Naive thymus-derived CD4-positive, alpha-beta T cell (primary cell): ENCODE measurements around the gene RPL7A. TPM values are rescaled to one million over a fixed set of nuclear protein-coding genes. Genes with fewer than 3 reads are reported as not detected.
"Not testable (repeated sequence)": the region's sequence is repeated elsewhere in the genome, so short reads cannot be mapped to it uniquely, and the experiment has no call there.

Source experiments
- ATAC-seq: fragments of 150-1000 bp; cut with Tn5 transposase; 2 replicates; pipeline ENCODE4 v1.10.0; 2021; ENCODE audit warnings: mild to moderate bottlenecking, moderate library complexity
- CTCF ChIA-PET: fragments of 350-600 bp; sonication (Branson Sonifier 250); formaldehyde crosslinking; loops from one replicate; lab custom pipeline; 2021; ENCODE audit warnings: antibody characterized with exemption; lab: Charles Lee
- POLR2A ChIA-PET: fragments of 350-600 bp; sonication (Branson Sonifier 250); formaldehyde crosslinking; loops from one replicate; lab custom pipeline; 2021; ENCODE audit warnings: antibody characterized with exemption, inconsistent platforms; lab: Charles Lee
- DNase-seq, 9 donors: peaks; one replicate each; pipeline versions ENCODE4 v3.0.0 to v3.0.0-alpha.2; 2020 to 2022; ENCODE audit warnings: mixed read lengths in 1 of 9
- H3K27ac ChIP-seq: one replicate; pipeline ENCODE4 v1.7.0; 2013; ENCODE audit warnings: mild to moderate bottlenecking, low read depth, low read length, moderate library complexity
- H3K27me3 ChIP-seq, 2 donors: one replicate each; pipeline ENCODE4 v1.7.0; 2013; ENCODE audit warnings: low read length in 2 of 2, mild to moderate bottlenecking in 2 of 2, moderate library complexity in 2 of 2; ENCODE audit not compliant: control insufficient read depth in 2 of 2, insufficient read depth in 2 of 2
- H3K36me3 ChIP-seq, 3 experiments: 1 replicate in 2 of 3; 2 replicates in 1 of 3; pipeline ENCODE4 v1.7.0; 2013; ENCODE audit warnings: low read length in 3 of 3, mild to moderate bottlenecking in 3 of 3, moderate library complexity in 1 of 3; ENCODE audit not compliant: insufficient read depth in 3 of 3, control insufficient read depth in 2 of 3
- H3K4me1 ChIP-seq, 2 donors: one replicate each; pipeline ENCODE4 v1.7.0; 2013; ENCODE audit warnings: low read length in 2 of 2, mild to moderate bottlenecking in 2 of 2, moderate library complexity in 1 of 2; ENCODE audit not compliant: control insufficient read depth in 2 of 2, insufficient read depth in 2 of 2
- H3K4me3 ChIP-seq: 2 replicates; pipeline ENCODE4 v1.7.0; 2013; ENCODE audit warnings: mild to moderate bottlenecking, low read length
- H3K9me3 ChIP-seq, 3 experiments: 1 replicate in 2 of 3; 2 replicates in 1 of 3; pipeline ENCODE4 v1.7.0; 2013; ENCODE audit warnings: low read length in 3 of 3; ENCODE audit not compliant: control insufficient read depth in 2 of 3
- H3K27ac Mint-ChIP-seq, 9 donors: one replicate each; pipeline ENCODE4 v1.8.0; 2020 to 2022; ENCODE audit warnings: mixed read lengths in 9 of 9, mild to moderate bottlenecking in 8 of 9, moderate library complexity in 5 of 9, inconsistent platforms in 2 of 9
- H3K27me3 Mint-ChIP-seq, 5 donors: one replicate each; pipeline ENCODE4 v1.8.0; 2021 to 2022; ENCODE audit warnings: mixed read lengths in 5 of 5, mild to moderate bottlenecking in 1 of 5
- H3K36me3 Mint-ChIP-seq, 5 donors: one replicate each; pipeline ENCODE4 v1.8.0; 2020 to 2022; ENCODE audit warnings: mixed read lengths in 5 of 5, mild to moderate bottlenecking in 3 of 5, inconsistent platforms in 1 of 5
- H3K4me1 Mint-ChIP-seq, 7 donors: one replicate each; pipeline ENCODE4 v1.8.0; 2020 to 2022; ENCODE audit warnings: mixed read lengths in 7 of 7, mild to moderate bottlenecking in 3 of 7, inconsistent platforms in 1 of 7
- H3K4me3 Mint-ChIP-seq, 10 donors: one replicate each; pipeline ENCODE4 v1.8.0; 2020 to 2022; ENCODE audit warnings: mild to moderate bottlenecking in 10 of 10, mixed read lengths in 10 of 10, moderate library complexity in 6 of 10, inconsistent platforms in 2 of 10
- H3K9me3 Mint-ChIP-seq, 11 donors: one replicate each; pipeline ENCODE4 v1.8.0; 2020 to 2022; ENCODE audit warnings: mixed read lengths in 11 of 11, mild to moderate bottlenecking in 4 of 11, inconsistent platforms in 1 of 11, moderate library complexity in 1 of 11
- intact Hi-C, 2 donors: fragments of 100-400 bp; cut with micrococcal nuclease; formaldehyde crosslinking; loops; one replicate each; pipeline ENCODE4 v1.15.1; 2023
- polyA plus RNA-seq, 2 donors: library from polyadenylated mRNA; unstranded; fragments of 300-500 nt; fragmentation: Illumina TruSeq; gene quantifications; one replicate each; pipeline ENCODE4 v1.2.3, GENCODE V29; 2021
- total RNA-seq, 6 experiments: library from RNA in 5 of 6; stranded (reverse) in 5 of 6; gene quantifications; 1 replicate in 5 of 6; 2 replicates in 1 of 6; pipeline ENCODE4 v1.2.3 and lab custom pipeline; 2021 to 2026

Gene RPL7A
- 1,000 to 10,000 TPM; 2,002 to 2,815 (median 2,428) TPM for total RNA-seq
- 1,000 to 10,000 TPM; 1,347 to 1,421 TPM for polyA plus RNA-seq
- total RNA-seq (lab: John Stamatoyannopoulos, UW), result 1,318 reads per million, percentile 99 among the genes with 10 or more reads in this experiment

- Mint-ChIP-seq H3K9me3 (peaks cover 0 to 2% (median 0%) of the 10 kb centered on the region in 11 donors), H3K36me3 (peaks cover 8 to 44% (median 39%) of the 10 kb centered on the region in 5 donors), H3K4me1 (peaks cover 23 to 46% (median 39%) of the 10 kb centered on the region in 7 donors), H3K27me3 (peaks cover 0 to 2% (median 0%) of the 10 kb centered on the region in 5 donors), H3K4me3 (peak within 1 kb of the TSS; percentile 94 to 100 (median 98)), H3K27ac (peak within 1 kb of the TSS; percentile 87 to 99 (median 97))
- intact Hi-C loops, result loop anchor here (1.0 to 10.0 kb wide), 11 partner anchors 8 to 817 kb away; partner anchors contain the start of genes REXO4 (in 2 of the 2), STKLD1 (in 2 of the 2), SURF1 (in 2 of the 2) and SURF2 (in 2 of the 2)
- ChIA-PET POLR2A (interaction anchor here (0.7 to 3.7 kb wide), 12 partner anchors 8 to 132 kb away, joined by 3 to 27 read pairs (median 4); partner anchors contain the start of genes STKLD1, SURF1 and SURF2), CTCF (interaction anchor here (0.6 to 1.0 kb wide), 2 partner anchors 8 to 317 kb away, joined by 3 to 4 read pairs; partner anchors contain the start of genes GTF3C5, SURF1 and SURF2)
- peak; percentile 95 for ATAC-seq
- Histone ChIP-seq H3K4me1 (peaks cover 19 to 20% of the 10 kb centered on the region in 2 donors), H3K4me3 (peak within 1 kb of the TSS; percentile 93), H3K27ac (peak within 1 kb of the TSS; percentile 98), H3K27me3 (no peaks in the 10 kb centered on the region), H3K9me3 (no peaks in the 10 kb centered on the region), H3K36me3 (peaks cover 17 to 80% (median 31%) of the 10 kb centered on the region in 3 experiments)
- peak; percentile 72 to 95 (median 92) for DNase-seq
These were observed at the start of gene RPL7A, which contains the start of gene MED22 for GRCh38 chr9:133347985-133348717. TSS of gene RPL7A (plus strand) at chr9:133348218. CDS start at chr9:133348244, 26 bp downstream. TSS of gene MED22 (minus strand) at chr9:133348131. CDS start at chr9:133346662, 1,469 bp downstream.

GRCh38 chr9:133299996-133300395 is 48.0 kb upstream of the RPL7A start:
- CTCF ChIA-PET, H3K27ac Mint-ChIP-seq, DNase-seq, ATAC-seq, intact Hi-C loops, H3K4me3 Mint-ChIP-seq, H3K4me1 Mint-ChIP-seq, H3K27me3 ChIP-seq, H3K9me3 Mint-ChIP-seq, H3K9me3 ChIP-seq, H3K4me1 ChIP-seq, H3K4me3 ChIP-seq, H3K36me3 Mint-ChIP-seq, H3K36me3 ChIP-seq, H3K27ac ChIP-seq: not testable (repeated sequence)
- peaks cover 6 to 18% (median 6%) of the 10 kb centered on the region in 5 donors for H3K27me3 Mint-ChIP-seq
- POLR2A ChIA-PET, result interaction anchor here (0.7 kb wide), 2 partner anchors 43 to 448 kb away, joined by 3 to 4 read pairs; no protein-coding TSS in a partner anchor

GRCh38 chr9:133301253-133302230 is 46.5 kb upstream of the RPL7A start:
- POLR2A ChIA-PET, result no interaction called here
- DNase-seq, result no peak
- intact Hi-C loops, result no loop called here

GRCh38 chr9:133303266-133304157 is 44.5 kb upstream of the RPL7A start:
- Mint-ChIP-seq H3K36me3 (no peaks in the 10 kb centered on the region), H3K27ac (no peak overlapping the region), H3K4me3 (no peak overlapping the region), H3K27me3 (peaks cover under 1 to 10% (median 6%) of the 10 kb centered on the region in 5 donors), H3K9me3 (peaks cover 0 to 2% (median 0%) of the 10 kb centered on the region in 11 donors), H3K4me1 (no peaks in the 10 kb centered on the region)
- ATAC-seq, result no peak
- DNase-seq, result no peak
- no peaks in the 10 kb centered on the region for H3K27me3 ChIP-seq
- no peak overlapping the region for H3K4me3 ChIP-seq
- no peaks in the 10 kb centered on the region for H3K4me1 ChIP-seq
- H3K9me3 ChIP-seq, result no peaks in the 10 kb centered on the region
- H3K27ac ChIP-seq, result no peak overlapping the region
- ChIA-PET CTCF (no interaction called here), POLR2A (no interaction called here)
- H3K36me3 ChIP-seq, result no peaks in the 10 kb centered on the region
- intact Hi-C loops, result no loop called here

More at GRCh38 chr9:133301253-133302230, 46.5 kb upstream of the RPL7A start:
- H3K36me3 ChIP-seq, result no peaks in the 10 kb centered on the region
- no peak overlapping the region for H3K27ac ChIP-seq
- H3K27ac Mint-ChIP-seq, result no peak overlapping the region
- ATAC-seq, result no peak
- no peak overlapping the region for H3K4me3 ChIP-seq
- H3K4me3 Mint-ChIP-seq, result no peak overlapping the region
- H3K9me3 ChIP-seq, result no peaks in the 10 kb centered on the region
- no peaks in the 10 kb centered on the region for H3K4me1 ChIP-seq
- peaks cover 0 to 12% (median 6%) of the 10 kb centered on the region in 5 donors for H3K27me3 Mint-ChIP-seq
- H3K27me3 ChIP-seq, result no peaks in the 10 kb centered on the region
- peaks cover 0 to 2% (median 0%) of the 10 kb centered on the region in 11 donors for H3K9me3 Mint-ChIP-seq
- H3K36me3 Mint-ChIP-seq, result no peaks in the 10 kb centered on the region
- CTCF ChIA-PET, result no interaction called here
- H3K4me1 Mint-ChIP-seq, result no peaks in the 10 kb centered on the region

GRCh38 chr9:133304158-133304470 is 43.9 kb upstream of the RPL7A start:
- Histone ChIP-seq H3K36me3 (no peaks in the 10 kb centered on the region), H3K27me3 (no peaks in the 10 kb centered on the region), H3K4me1 (no peaks in the 10 kb centered on the region), H3K4me3 (no peak overlapping the region), H3K9me3 (no peaks in the 10 kb centered on the region), H3K27ac (no peak overlapping the region)
- ATAC-seq, result no peak
- intact Hi-C loops, result no loop called here
- DNase-seq, result no peak
- H3K4me3 Mint-ChIP-seq, result no peak overlapping the region
- H3K27me3 Mint-ChIP-seq, result peaks cover 3 to 16% (median 9%) of the 10 kb centered on the region in 5 donors
- H3K36me3 Mint-ChIP-seq, result no peaks in the 10 kb centered on the region
- H3K9me3 Mint-ChIP-seq, result peaks cover 0 to 2% (median 0%) of the 10 kb centered on the region in 11 donors
- no peak overlapping the region for H3K27ac Mint-ChIP-seq
- CTCF ChIA-PET, result no interaction called here
- POLR2A ChIA-PET, result no interaction called here
- H3K4me1 Mint-ChIP-seq, result no peaks in the 10 kb centered on the region
